ENCODE data around the gene GSPT1.
A peak's percentile ranks its signal among the peaks of the same experiment; 100 is the strongest.
"Not testable (repeated sequence)": the region's sequence is repeated elsewhere in the genome, so short reads cannot be mapped to it uniquely, and the experiment has no call there.

The GSPT1 gene

DNA sequence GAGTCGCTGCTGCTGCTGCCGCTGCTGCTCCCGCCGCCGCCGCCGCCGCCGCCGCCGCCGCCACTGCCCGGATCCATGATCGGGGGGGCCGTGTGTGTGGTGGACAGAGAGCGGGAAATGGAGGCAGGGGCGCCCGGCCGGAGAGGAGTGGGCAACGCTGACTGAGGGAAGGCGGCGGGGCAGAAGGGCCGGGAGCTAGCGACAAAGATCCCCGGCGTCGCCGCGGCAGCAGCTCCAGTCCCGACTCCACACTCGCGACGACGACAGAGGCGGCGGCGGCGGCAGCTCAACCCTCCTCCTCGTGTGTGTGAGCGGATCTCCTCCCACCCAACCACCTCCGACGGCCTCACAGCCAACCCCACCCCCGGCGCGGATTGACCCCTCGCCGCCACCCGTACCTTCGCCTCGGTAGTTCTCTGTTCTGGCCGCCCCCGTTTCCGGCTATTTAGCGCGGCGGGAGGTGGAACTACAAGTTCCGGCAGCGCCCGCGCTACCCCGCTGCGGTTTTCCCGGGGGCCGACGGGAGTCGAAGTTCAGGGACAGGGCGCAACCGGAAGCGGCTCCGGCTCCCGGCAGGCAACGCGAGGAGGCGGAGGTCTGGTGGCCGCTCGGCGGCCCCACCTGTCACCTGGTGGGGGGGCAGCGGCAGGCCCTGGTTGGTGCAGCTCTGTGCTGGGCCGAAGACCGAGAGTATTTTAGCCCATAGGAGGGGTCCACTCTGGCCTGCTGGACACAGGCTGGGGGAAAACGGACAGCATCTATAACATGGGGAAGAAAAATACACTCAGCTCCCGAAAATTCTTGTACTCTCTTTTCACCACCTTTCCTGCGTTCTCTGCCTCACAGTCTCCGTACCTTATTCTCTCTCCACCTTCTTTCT, at the start of gene GSPT1:
TSS of gene GSPT1 (minus strand) at position 313 of the 880 bp plus-strand sequence. CDS start at position 77, 236 bp downstream.
- peak; percentile 98 for DNase-seq

- DNase-seq, result no peak
Observed at GRCh38 chr16:11964761-11965551, 49.2 kb upstream of the GSPT1 start, which contains the start of gene TNFRSF17. Gene TNFRSF17, plus strand, starts transcription at chr16:11965210. Its CDS starts 115 bp downstream, at chr16:11965325.

GRCh38 chr16:11963706-11964105, 48.0 kb upstream of the GSPT1 start:
- DNase-seq, result no peak

DNA sequence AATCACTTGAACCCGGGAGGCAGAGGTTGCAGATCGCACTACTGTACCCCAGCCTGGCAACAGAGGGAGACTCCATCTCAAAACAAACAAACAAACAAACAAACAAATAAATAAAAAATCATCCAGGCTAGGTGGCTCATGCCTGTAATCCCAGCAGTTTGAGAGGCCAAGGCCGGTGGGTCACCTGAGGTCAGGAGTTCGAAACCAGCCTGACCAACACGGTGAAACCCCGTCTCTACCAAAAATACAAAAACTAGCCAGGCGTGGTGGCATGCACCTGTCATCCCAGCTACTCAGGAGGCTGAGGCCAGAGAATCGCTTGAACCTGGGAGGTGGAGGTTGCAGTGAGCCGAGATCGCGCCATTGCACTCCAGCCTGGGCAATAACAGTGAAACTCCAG, 47.2 kb upstream of the GSPT1 start:
- DNase-seq, result not testable (repeated sequence)

DNA sequence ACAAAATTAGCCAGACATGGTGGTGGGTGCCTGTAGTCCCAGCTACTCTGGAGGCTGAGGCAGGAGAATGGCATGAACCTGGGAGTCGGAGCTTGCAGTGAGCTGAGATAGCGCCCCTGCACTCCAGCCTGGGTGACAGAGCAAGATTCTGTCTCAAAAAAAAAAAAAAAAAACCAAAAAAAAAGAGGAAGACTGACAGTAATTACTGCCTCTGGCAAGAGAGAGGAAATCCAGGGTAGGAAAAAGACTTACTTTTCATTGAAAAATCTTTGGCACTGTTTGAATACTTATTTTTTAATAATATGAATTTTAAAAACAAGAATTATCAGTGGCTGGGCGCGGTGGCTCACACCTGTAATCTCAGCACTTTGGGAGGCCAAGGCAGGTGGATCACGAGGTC, 46.7 kb upstream of the GSPT1 start:
- DNase-seq, result not testable (repeated sequence)

- DNase-seq, result no peak
Observed at GRCh38 chr16:11957591-11958395, 42.0 kb upstream of the GSPT1 start.

DNA sequence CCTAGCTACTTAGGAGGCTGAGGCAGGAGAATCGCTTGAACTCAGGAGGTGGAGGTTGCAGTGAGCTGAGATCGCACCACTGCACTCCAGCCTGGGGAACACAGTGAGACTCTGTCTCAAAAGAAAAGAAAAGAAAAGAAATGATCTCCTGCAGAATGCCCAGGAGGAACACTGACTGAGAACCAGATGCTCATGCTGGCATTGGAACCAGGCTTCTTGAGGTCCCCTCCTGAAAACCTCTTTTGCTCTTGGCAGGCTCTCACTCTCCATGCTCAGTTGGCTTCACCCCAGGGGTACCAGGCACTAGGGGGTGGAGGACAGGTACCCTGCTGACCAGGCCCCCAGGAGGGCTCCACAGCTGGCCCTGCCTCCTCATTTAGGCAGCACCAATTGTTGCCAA, 40.8 kb upstream of the GSPT1 start:
- DNase-seq, result no peak

DNA sequence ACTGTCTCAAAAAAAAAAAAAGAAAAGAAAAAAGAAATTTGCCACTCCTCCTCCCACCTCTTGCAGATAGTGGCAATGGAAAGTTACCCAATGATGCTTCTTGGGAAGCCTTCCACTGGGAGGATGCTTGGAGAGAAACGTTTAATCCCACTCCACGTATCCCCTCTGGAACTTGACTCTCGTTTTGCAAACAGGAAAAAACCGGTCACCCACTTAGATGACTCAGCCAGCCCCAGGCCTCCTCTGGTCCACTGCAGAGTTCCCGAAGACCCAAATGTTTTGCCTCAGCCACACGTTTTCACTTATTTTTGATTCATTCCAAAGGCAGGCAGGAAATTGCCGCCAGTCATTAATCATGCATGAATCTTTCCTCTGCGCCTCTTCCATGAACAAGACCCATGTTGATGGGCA, 40.0 kb upstream of the GSPT1 start:
- no peak for DNase-seq

- not testable (repeated sequence) for DNase-seq
Observed at GRCh38 chr16:11953576-11953975, 37.8 kb upstream of the GSPT1 start.

- DNase-seq, result no peak
Observed at GRCh38 chr16:11950388-11950787, 34.6 kb upstream of the GSPT1 start.

- DNase-seq, result peak; percentile 4
Observed at GRCh38 chr16:11949527-11949926, 33.8 kb upstream of the GSPT1 start.

- no peak for DNase-seq
Observed at GRCh38 chr16:11948819-11949218, 33.1 kb upstream of the GSPT1 start.

GRCh38 chr16:11946433-11946832, 30.7 kb upstream of the GSPT1 start:
- no peak for DNase-seq

- DNase-seq, result not testable (repeated sequence)
Observed at GRCh38 chr16:11941945-11942344, 26.2 kb upstream of the GSPT1 start, which contains the start of gene NPIPB2. Gene NPIPB2, minus strand, starts transcription at chr16:11942045. Its CDS starts 0 bp downstream, at chr16:11942045.

GRCh38 chr16:11927350-11927749, 11.6 kb upstream of the GSPT1 start:
- DNase-seq, result not testable (repeated sequence)

- DNase-seq, result not testable (repeated sequence)
Observed at GRCh38 chr16:11924046-11924445, 8.3 kb upstream of the GSPT1 start.

- DNase-seq, result no peak
Observed at GRCh38 chr16:11916524-11917285, 949 bp upstream of the GSPT1 start.

- DNase-seq, result no peak
Observed at GRCh38 chr16:11915114-11915643, 577 bp downstream of the GSPT1 start.

DNA sequence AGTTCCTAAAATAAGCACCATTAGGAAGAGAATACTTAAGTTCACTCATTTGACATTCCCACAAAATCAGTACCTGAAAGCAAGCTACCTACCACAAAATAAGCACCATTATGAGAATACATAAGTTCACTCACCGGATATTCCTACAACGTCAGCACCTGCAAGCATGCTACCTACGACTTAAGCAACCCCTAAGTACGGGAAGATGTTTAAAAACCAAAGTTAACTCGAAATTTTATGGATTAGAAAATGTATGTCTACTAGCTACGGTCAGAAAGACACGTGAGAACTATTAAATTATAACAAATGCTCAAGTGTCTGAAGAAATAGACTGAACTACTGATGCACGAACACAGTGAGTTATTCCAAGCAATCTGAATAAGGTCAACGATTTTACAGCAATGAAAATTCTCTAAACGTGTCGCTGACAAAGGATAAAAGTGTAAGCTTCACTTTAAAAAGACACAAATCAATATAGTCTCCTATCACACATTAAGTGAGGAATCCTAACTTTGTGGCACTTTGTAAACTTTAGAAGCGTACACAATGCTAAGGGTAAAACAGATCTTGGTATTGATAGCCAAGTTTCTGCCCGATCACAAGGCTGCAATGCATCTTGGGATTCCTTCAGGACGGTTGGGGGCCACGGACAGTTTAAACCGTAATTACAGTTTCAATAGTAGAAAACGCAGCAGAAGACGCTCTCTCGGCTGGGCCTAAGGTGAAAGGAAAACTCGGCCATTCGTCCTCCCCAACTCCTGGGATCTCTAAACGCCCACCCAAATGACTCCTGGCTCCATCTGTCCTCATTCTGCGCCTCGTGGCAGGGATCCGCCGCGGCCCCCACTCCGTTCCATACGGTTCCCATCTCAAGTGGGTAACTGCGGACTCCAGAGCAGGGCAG, 1.3 kb downstream of the GSPT1 start:
- DNase-seq, result no peak

DNA sequence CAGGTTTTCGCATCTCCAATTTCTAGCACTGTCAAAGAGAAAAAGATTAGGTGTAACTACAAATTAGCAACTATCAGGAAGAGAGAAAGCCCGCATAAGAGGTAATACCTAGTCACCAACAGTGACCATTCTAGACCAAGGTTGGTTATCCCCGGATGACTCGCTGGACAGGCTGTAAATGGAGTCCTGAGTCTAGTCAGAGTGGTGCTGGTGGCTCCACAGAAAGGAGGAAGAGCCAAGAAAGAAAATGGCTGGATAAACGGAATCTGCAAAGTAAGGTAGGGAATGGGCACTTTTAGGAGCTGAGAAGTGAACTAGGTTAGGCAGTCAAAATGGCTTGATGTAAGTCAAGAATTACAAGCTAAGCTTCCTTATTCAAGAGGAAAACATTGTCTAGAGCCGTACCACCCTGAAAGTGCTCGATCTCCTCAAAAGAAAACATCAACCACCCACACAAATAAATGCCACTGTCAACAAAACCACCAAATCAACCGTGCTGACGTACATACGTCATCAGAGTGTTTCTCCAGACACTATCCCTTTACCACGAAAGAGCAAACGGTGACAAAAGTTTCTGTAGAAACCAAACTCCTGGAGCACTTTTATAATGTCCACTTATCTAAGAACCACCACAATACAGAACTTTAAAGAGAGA, 2.2 kb downstream of the GSPT1 start:
- DNase-seq, result no peak

Data from GDM1 (cell line).